Ishikawa (cell line): Measurements from ENCODE around the gene KIF3C.

Source experiments
- CREB1 ChIP-seq: IDR thresholded peaks from 2 replicates; pipeline ENCODE4 v1.6.1; 2012; ENCODE audit warnings: low read depth
- NFIC ChIP-seq: IDR thresholded peaks from 2 replicates; pipeline ENCODE4 v1.6.1; 2012

GRCh38 chr2:25989154-25989553 is 6.9 kb upstream of the KIF3C start:
- TF ChIP-seq NFIC (no peak), CREB1 (no peak)
